RWPE1 (cell line): ENCODE data around the gene SUPT3H.

Experiments used
- CTCF ChIA-PET: fragments of 350-600 bp; sonication (Branson Sonifier 250); formaldehyde crosslinking; extraction: SDS; loops from one replicate; lab custom pipeline; 2021; lab: Yijun Ruan, JAX
- POLR2A ChIA-PET: fragments of 400-600 bp; formaldehyde crosslinking; extraction: SDS; loops from one replicate; lab custom pipeline; 2020; ENCODE audit warnings: antibody characterized with exemption; ENCODE audit not compliant: low non-redundant PET; lab: Yijun Ruan, JAX
- DNase-seq: peaks from one replicate; pipeline ENCODE4 v3.0.0; 2012; ENCODE audit warnings: low spot score
- H3K27ac ChIP-seq: fragments of 450-650 bp; 2 replicates; pipeline ENCODE4 v1.5.1; 2017
- CTCF ChIP-seq: fragments of 450-650 bp; conservative IDR thresholded peaks from 2 replicates; pipeline ENCODE4 v1.5.1; 2017; ENCODE audit warnings: low read depth, mild to moderate bottlenecking

The SUPT3H gene

GRCh38 chr6:44795326-44795725 lies 582.4 kb downstream of the SUPT3H start:
- POLR2A ChIA-PET: no interaction called here
- CTCF ChIA-PET: no interaction called here
- TF ChIP-seq CTCF: no peak
- H3K27ac ChIP-seq: no peak overlapping the region
- DNase-seq: no peak

- CTCF ChIA-PET: no interaction called here
- POLR2A ChIA-PET: no interaction called here
- no peak for DNase-seq
- no peak overlapping the region for H3K27ac ChIP-seq
- TF ChIP-seq CTCF: no peak
Observed at GRCh38 chr6:44789806-44790205, 587.9 kb downstream of the SUPT3H start.

- DNase-seq: no peak
- no peak overlapping the region for H3K27ac ChIP-seq
- TF ChIP-seq CTCF: no peak
- ChIA-PET CTCF (no interaction called here), POLR2A (no interaction called here)
Observed at GRCh38 chr6:44789061-44789460, 588.7 kb downstream of the SUPT3H start.

GRCh38 chr6:44788387-44788981 lies 589.2 kb downstream of the SUPT3H start:
- ChIA-PET CTCF (no interaction called here), POLR2A (no interaction called here)
- H3K27ac ChIP-seq: no peak overlapping the region

GRCh38 chr6:44787254-44787834 lies 590.4 kb downstream of the SUPT3H start:
- no peak for DNase-seq
- no peak for TF ChIP-seq CTCF
- POLR2A ChIA-PET: no interaction called here
- no peak overlapping the region for H3K27ac ChIP-seq
- CTCF ChIA-PET: no interaction called here

More at GRCh38 chr6:44788387-44788981, 589.2 kb downstream of the SUPT3H start:
- no peak for DNase-seq
- no peak for TF ChIP-seq CTCF

GRCh38 chr6:44785130-44785529 lies 592.6 kb downstream of the SUPT3H start:
- no peak for TF ChIP-seq CTCF
- CTCF ChIA-PET: interaction anchor here (0.6 kb wide), 1 partner anchor 137 kb away, joined by 3 read pairs; no protein-coding TSS in a partner anchor
- POLR2A ChIA-PET: no interaction called here
- DNase-seq: no peak
- H3K27ac ChIP-seq: no peak overlapping the region
